K562 (cell line): ENCODE measurements around the gene PLIN5. TPM values are rescaled to one million over a fixed set of nuclear protein-coding genes. Genes with fewer than 3 reads are reported as not detected.
A peak's percentile ranks its signal among the peaks of the same experiment; 100 is the strongest.

Experiments
- ATF4 ChIP-seq: fragments of 450-650 bp; formaldehyde crosslinking; IDR thresholded peaks from 2 replicates; pipeline ENCODE4 v1.4.0; 2022; ENCODE audit warnings: mild to moderate bottlenecking, moderate library complexity
- CBX2 ChIP-seq: fragments of 200-600 bp; sonication (generic); IDR thresholded peaks from one replicate; pipeline ENCODE4 v1.6.1; 2012; ENCODE audit warnings: mild to moderate bottlenecking, low read length, inconsistent platforms; ENCODE audit not compliant: insufficient read depth, poor library complexity, severe bottlenecking
- CLOCK ChIP-seq: fragments of 250-450 bp; sonication (Bioruptor Pico); IDR thresholded peaks from 2 replicates; pipeline ENCODE4 v1.4.0; 2020; ENCODE audit warnings: mild to moderate bottlenecking, moderate library complexity, borderline replicate concordance
- FOXA1 ChIP-seq: fragments of 450-650 bp; IDR thresholded peaks from 2 replicates; pipeline ENCODE4 v1.6.1; 2016; ENCODE audit warnings: mild to moderate bottlenecking, borderline replicate concordance
- FUS ChIP-seq: fragments of 200-400 bp; formaldehyde crosslinking; optimal IDR thresholded peaks from 2 replicates; pipeline ENCODE3; 2017; ENCODE audit warnings: low read depth, low read length
- ID3 ChIP-seq, 2 experiments: fragments of 250-450 bp in 1 of 2; fragments of 450-650 bp in 1 of 2; sonication (Bioruptor Pico) in 1 of 2; IDR thresholded peaks; 2 replicates each; pipeline versions ENCODE4 v1.6.1 to v1.8.0; 2016 to 2021; ENCODE audit warnings: mild to moderate bottlenecking in 2 of 2, moderate library complexity in 2 of 2, missing compliant biosample characterization in 1 of 2, missing genetic modification characterization in 1 of 2
- LEF1 ChIP-seq: fragments of 450-650 bp; IDR thresholded peaks from 2 replicates; pipeline ENCODE4 v1.6.1; 2016; ENCODE audit warnings: mild to moderate bottlenecking
- NFXL1 ChIP-seq: fragments of 450-650 bp; formaldehyde crosslinking; IDR thresholded peaks from 2 replicates; pipeline ENCODE4 v1.4.0; 2021; ENCODE audit warnings: mild to moderate bottlenecking
- RBM39 ChIP-seq: fragments of 200-400 bp; formaldehyde crosslinking; optimal IDR thresholded peaks from 2 replicates; pipeline ENCODE3; 2018; ENCODE audit warnings: low read depth, low read length
- SUPT5H ChIP-seq: fragments of 450-650 bp; IDR thresholded peaks from 2 replicates; pipeline ENCODE4 v1.6.1; 2016
- TCF15 ChIP-seq: fragments of 250-450 bp; sonication (Bioruptor Pico); IDR thresholded peaks from 2 replicates; pipeline ENCODE4 v1.8.0; 2022; ENCODE audit warnings: moderate library complexity, mild to moderate bottlenecking, inconsistent platforms
- TOE1 ChIP-seq, 2 experiments: fragments of 450-650 bp in 1 of 2; sonication (generic) in 1 of 2; formaldehyde crosslinking in 1 of 2; IDR thresholded peaks; 2 replicates each; pipeline versions ENCODE4 v1.7.1 to v1.8.0; 2016 to 2022; ENCODE audit warnings: borderline replicate concordance in 2 of 2, mild to moderate bottlenecking in 2 of 2, antibody characterized with exemption in 1 of 2, inconsistent platforms in 1 of 2, low read depth in 1 of 2, missing genetic modification reagents in 1 of 2, moderate library complexity in 1 of 2
- ZNF197 ChIP-seq: fragments of 200-800 bp; sonication (Bioruptor generic); IDR thresholded peaks from 2 replicates; pipeline ENCODE4 v1.6.1; 2016; ENCODE audit warnings: low read depth, missing genetic modification characterization, missing compliant biosample characterization
- ZNF239 ChIP-seq: fragments of 250-450 bp; sonication (Bioruptor Pico); IDR thresholded peaks from 2 replicates; pipeline ENCODE4 v1.4.0; 2020; ENCODE audit warnings: mild to moderate bottlenecking
- ZNF3 ChIP-seq: fragments of 250-450 bp; sonication (Bioruptor Pico); IDR thresholded peaks from 2 replicates; pipeline ENCODE4 v1.5.0; 2021; ENCODE audit warnings: mild to moderate bottlenecking, moderate library complexity
- ZNF780A ChIP-seq: fragments of 250-450 bp; sonication (Bioruptor Pico); IDR thresholded peaks from 2 replicates; pipeline ENCODE4 v1.5.0; 2021; ENCODE audit warnings: mild to moderate bottlenecking
- polyA plus RNA-seq, 8 experiments: library from polyadenylated mRNA; depleted of rRNA in 4 of 8; stranded (reverse) in 5 of 8; unstranded in 3 of 8; fragments of >200 nt; fragmentation: Nextera tagmentation in 2 of 8; fragmentation: Illumina TruSeq in 1 of 8; extraction: Ambion mirVana in 2 of 8; extraction: Trizol in 1 of 8; gene quantifications; 2 replicates each; pipeline versions ENCODE4 v1.2.1 to v1.2.3, GENCODE V29; 2011 to 2014; ENCODE audit warnings: inconsistent platforms in 1 of 8, missing spikeins in 1 of 8
- total RNA-seq, 7 experiments: library from RNA; depleted of rRNA in 6 of 7; stranded (reverse); fragments of >200 nt in 6 of 7; fragmentation: Illumina TruSeq in 2 of 7; extraction: Trizol in 2 of 7; gene quantifications; 2 replicates each; pipeline versions ENCODE4 v1.2.1 to v1.2.3, GENCODE V29; 2011 to 2021; ENCODE audit warnings: low replicate concordance in 1 of 7

PLIN5 gene
- total and polyA plus RNA-seq, 9 of the 15 experiments (the other 6 are each of a cell fraction or from before 2014, with no cell fraction given), result 0.04 to 1.3 (median 0.50) TPM

GRCh38 chr19:4555657-4556561, 20.9 kb upstream of the PLIN5 start (continued):
- TF ChIP-seq ATF4 (CRISPR knock-in tag), result no peak
- no peak for TF ChIP-seq ZNF780A (CRISPR knock-in tag)
- no peak for TF ChIP-seq LEF1
- no peak for TF ChIP-seq NFXL1 (CRISPR knock-in tag)
- no peak for TF ChIP-seq FUS
- no peak for TF ChIP-seq CBX2
- TF ChIP-seq CLOCK (CRISPR knock-in tag), result no peak
- no peak for TF ChIP-seq SUPT5H
- TF ChIP-seq ZNF197 (CRISPR knock-in tag), result no peak
- TF ChIP-seq ZNF3 (CRISPR knock-in tag), result no peak
- TF ChIP-seq ID3 (CRISPR knock-in tag; IDR thresholded peaks at IDR 0.05), result no peak
- 0 out of 2 replicates have a peak, but pooled peaks have one; percentile 27 for TF ChIP-seq ID3 (tag; IDR thresholded peaks at IDR 0.05)
- TF ChIP-seq FOXA1, result no peak
- no peak for TF ChIP-seq TCF15 (CRISPR knock-in tag)
- TF ChIP-seq TOE1 (IDR thresholded peaks at IDR 0.05; ENCODE audit: borderline replicate concordance), result 0 out of 2 replicates have a peak, but pooled peaks have one; percentile 36
- no peak for TF ChIP-seq TOE1 (CRISPR knock-in tag; IDR thresholded peaks at IDR 0.05; ENCODE audit: borderline replicate concordance, low read depth)
- TF ChIP-seq RBM39, result peak; percentile 77
- no peak for TF ChIP-seq ZNF239
